DMS79 treated with DMSO at 0.1 percent for 48 hours (cell line): ENCODE results near the gene FOXP2.
A peak's percentile ranks its signal among the peaks of the same experiment; 100 is the strongest.
"Not testable (repeated sequence)": the region's sequence is repeated elsewhere in the genome, so short reads cannot be mapped to it uniquely, and the experiment has no call there.

Experiments used
- DNase-seq: peaks from one replicate; lab custom pipeline; 2025; lab: John Stamatoyannopoulos, UW

FOXP2 gene

GRCh38 chr7:114504586-114504985 is 90.0 kb downstream of the FOXP2 start:
- peak; percentile 12 for DNase-seq

GRCh38 chr7:114507381-114507780 is 92.8 kb downstream of the FOXP2 start:
- DNase-seq: no peak

GRCh38 chr7:114508086-114508485 is 93.5 kb downstream of the FOXP2 start:
- no peak for DNase-seq

GRCh38 chr7:114510824-114511223 is 96.2 kb downstream of the FOXP2 start:
- DNase-seq: not testable (repeated sequence)

- DNase-seq: no peak
These were observed 104.6 kb downstream of the FOXP2 start for GRCh38 chr7:114519240-114519639.

- DNase-seq: no peak
These were observed 107.5 kb downstream of the FOXP2 start for GRCh38 chr7:114522081-114522480.

- DNase-seq: no peak
These were observed 113.0 kb downstream of the FOXP2 start for GRCh38 chr7:114527589-114527988.

- no peak for DNase-seq
These were observed 115.5 kb downstream of the FOXP2 start for GRCh38 chr7:114530057-114530611.

- DNase-seq: no peak
These were observed 116.7 kb downstream of the FOXP2 start for GRCh38 chr7:114531326-114531725.

- no peak for DNase-seq
These were observed 118.5 kb downstream of the FOXP2 start for GRCh38 chr7:114533131-114533530.

- DNase-seq: no peak
These were observed 120.3 kb downstream of the FOXP2 start for GRCh38 chr7:114534953-114535352.

GRCh38 chr7:114539575-114539974 is 125.0 kb downstream of the FOXP2 start:
- DNase-seq: no peak

- DNase-seq: no peak
These were observed 125.7 kb downstream of the FOXP2 start for GRCh38 chr7:114540291-114540690.

GRCh38 chr7:114547346-114547745 is 132.7 kb downstream of the FOXP2 start:
- DNase-seq: not testable (repeated sequence)

- DNase-seq: no peak
These were observed 133.7 kb downstream of the FOXP2 start for GRCh38 chr7:114548081-114548980.

- DNase-seq: no peak
These were observed 140.3 kb downstream of the FOXP2 start for GRCh38 chr7:114554781-114555537.

- no peak for DNase-seq
These were observed 152.8 kb downstream of the FOXP2 start for GRCh38 chr7:114567416-114567815.

- DNase-seq: no peak
These were observed 154.6 kb downstream of the FOXP2 start for GRCh38 chr7:114569220-114569619.

GRCh38 chr7:114574384-114574783 is 159.8 kb downstream of the FOXP2 start:
- no peak for DNase-seq

GRCh38 chr7:114575098-114575497 is 160.5 kb downstream of the FOXP2 start:
- no peak for DNase-seq

- not testable (repeated sequence) for DNase-seq
These were observed 166.3 kb downstream of the FOXP2 start for GRCh38 chr7:114580963-114581362.

- no peak for DNase-seq
These were observed 173.9 kb downstream of the FOXP2 start for GRCh38 chr7:114588506-114588905.

- no peak for DNase-seq
These were observed 174.8 kb downstream of the FOXP2 start for GRCh38 chr7:114589436-114589835.
